OCI-LY3 (cell line): Measurements from ENCODE around the gene AKAP7.
"Not testable (repeated sequence)": the region's sequence is repeated elsewhere in the genome, so short reads cannot be mapped to it uniquely, and the experiment has no call there.

Experiments
- H2AFZ ChIP-seq: fragments of 200-600, 300-600 bp; shearing (Covaris generic); 2 replicates; pipeline ENCODE4 v1.6.0; 2014; ENCODE audit warnings: antibody characterized with exemption, low read depth, low read length
- H3K27ac ChIP-seq: fragments of 200-600, 300-600 bp; sonication (generic); 2 replicates; pipeline ENCODE4 v1.5.1; 2014; ENCODE audit warnings: mild to moderate bottlenecking, low read length, moderate library complexity, mixed read lengths
- H3K27me3 ChIP-seq: fragments of 200-600, 300-600 bp; sonication (generic); 2 replicates; pipeline ENCODE4 v1.6.1; 2014; ENCODE audit warnings: low read depth, low read length, mixed read lengths
- H3K36me3 ChIP-seq: fragments of 200-600, 300-600 bp; sonication (generic); replicated peaks from 2 replicates; pipeline ENCODE3; 2014; ENCODE audit warnings: low read depth, low read length, mixed read lengths
- H3K4me1 ChIP-seq: fragments of 300-600, 200-600 bp; sonication (generic); 2 replicates; pipeline ENCODE4 v1.6.1; 2014; ENCODE audit warnings: low read length, mixed read lengths
- H3K4me2 ChIP-seq: fragments of 200-600, 300-600 bp; sonication (generic); 2 replicates; pipeline ENCODE4 v1.6.1; 2014; ENCODE audit warnings: low read length, mixed read lengths
- H3K4me3 ChIP-seq: fragments of 300-600, 200-600 bp; sonication (generic); 2 replicates; pipeline ENCODE4 v1.5.1; 2014; ENCODE audit warnings: antibody characterized with exemption, mild to moderate bottlenecking, low read length, moderate library complexity
- H3K79me2 ChIP-seq: fragments of 300-600, 200-600 bp; shearing (Covaris generic); 2 replicates; pipeline ENCODE4 v1.6.1; 2014; ENCODE audit warnings: mild to moderate bottlenecking, low read length, mixed read lengths
- H3K9ac ChIP-seq: fragments of 300-600, 200-600 bp; shearing (Covaris generic); 2 replicates; pipeline ENCODE4 v1.6.0; 2014; ENCODE audit warnings: mild to moderate bottlenecking, low read length, moderate library complexity
- H3K9me3 ChIP-seq: fragments of 200-600, 300-600 bp; shearing (Covaris generic); 2 replicates; pipeline ENCODE4 v1.6.1; 2014; ENCODE audit warnings: low read length, mixed read lengths; ENCODE audit not compliant: insufficient read depth
- H4K20me1 ChIP-seq: fragments of 200-600, 300-600 bp; sonication (generic); 2 replicates; pipeline ENCODE4 v1.6.1; 2016; ENCODE audit warnings: low read length, mixed read lengths; ENCODE audit not compliant: insufficient read depth
- CTCF ChIP-seq: fragments of 200-600, 300-600 bp; sonication (generic); IDR thresholded peaks from 2 replicates; pipeline ENCODE4 v1.5.1; 2014; ENCODE audit warnings: antibody characterized with exemption, low read length, low read depth
- EZH2phosphoT487 ChIP-seq: fragments of 200-600 bp; shearing (Covaris generic); IDR thresholded peaks from 2 replicates; pipeline ENCODE4 v1.6.1; 2018; ENCODE audit warnings: antibody characterized with exemption, mixed run types, low read depth

AKAP7 gene

GRCh38 chr6:131258816-131259476 lies 123.7 kb downstream of the AKAP7 start:
- Histone ChIP-seq H2AFZ (no peak overlapping the region), H3K4me2 (no peak overlapping the region), H3K27ac (no peak overlapping the region), H3K27me3 (no peaks in the 10 kb centered on the region), H3K4me3 (no peak overlapping the region), H3K9me3 (no peaks in the 10 kb centered on the region), H3K79me2 (no peaks in the 10 kb centered on the region), H4K20me1 (no peaks in the 10 kb centered on the region), H3K36me3 (no peaks in the 10 kb centered on the region), H3K9ac (no peak overlapping the region), H3K4me1 (no peaks in the 10 kb centered on the region)
- no peak for TF ChIP-seq CTCF
- TF ChIP-seq EZH2phosphoT487 = no peak

GRCh38 chr6:131260960-131261359 lies 125.7 kb downstream of the AKAP7 start:
- not testable (repeated sequence) for H3K4me1 ChIP-seq, H2AFZ ChIP-seq, H4K20me1 ChIP-seq, H3K4me2 ChIP-seq, H3K9me3 ChIP-seq, H3K36me3 ChIP-seq, H3K27me3 ChIP-seq, H3K4me3 ChIP-seq, H3K79me2 ChIP-seq, H3K27ac ChIP-seq, H3K9ac ChIP-seq

DNA sequence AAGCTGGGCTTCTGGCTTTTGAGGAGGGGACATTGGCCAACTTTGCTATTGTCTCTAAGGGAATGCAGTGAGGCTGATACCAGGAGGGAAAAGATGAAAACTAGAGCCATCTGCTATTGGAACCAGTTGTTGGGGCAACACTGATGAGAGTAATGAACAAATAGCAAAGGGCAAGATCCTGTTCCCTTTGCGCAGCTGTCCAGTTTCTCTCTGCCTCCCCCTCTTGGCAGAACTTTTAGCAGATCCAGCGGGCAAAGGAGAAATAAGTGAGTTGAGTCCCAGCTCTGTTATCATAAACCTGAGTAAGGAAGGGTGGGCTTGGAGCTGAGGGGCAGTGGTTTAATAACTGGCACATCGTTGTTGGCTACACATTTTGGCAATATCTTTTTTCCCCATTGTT lies 126.8 kb downstream of the AKAP7 start:
- Histone ChIP-seq H3K9me3 (no peaks in the 10 kb centered on the region), H3K36me3 (no peaks in the 10 kb centered on the region), H4K20me1 (no peaks in the 10 kb centered on the region), H3K4me3 (no peak overlapping the region), H3K9ac (no peak overlapping the region), H3K4me2 (no peak overlapping the region), H3K4me1 (no peaks in the 10 kb centered on the region), H3K27me3 (no peaks in the 10 kb centered on the region), H2AFZ (no peak overlapping the region), H3K27ac (no peak overlapping the region), H3K79me2 (no peaks in the 10 kb centered on the region)
- TF ChIP-seq EZH2phosphoT487 (no peak), CTCF (no peak)

- Histone ChIP-seq H3K9ac (no peak overlapping the region), H2AFZ (no peak overlapping the region), H3K4me3 (no peak overlapping the region), H3K36me3 (no peaks in the 10 kb centered on the region), H3K27ac (no peak overlapping the region), H3K9me3 (no peaks in the 10 kb centered on the region), H3K4me2 (no peak overlapping the region), H3K79me2 (no peaks in the 10 kb centered on the region), H4K20me1 (no peaks in the 10 kb centered on the region), H3K4me1 (no peaks in the 10 kb centered on the region), H3K27me3 (no peaks in the 10 kb centered on the region)
- TF ChIP-seq EZH2phosphoT487 (no peak), CTCF (no peak)
Observed at GRCh38 chr6:131265939-131266338, 130.7 kb downstream of the AKAP7 start.

DNA sequence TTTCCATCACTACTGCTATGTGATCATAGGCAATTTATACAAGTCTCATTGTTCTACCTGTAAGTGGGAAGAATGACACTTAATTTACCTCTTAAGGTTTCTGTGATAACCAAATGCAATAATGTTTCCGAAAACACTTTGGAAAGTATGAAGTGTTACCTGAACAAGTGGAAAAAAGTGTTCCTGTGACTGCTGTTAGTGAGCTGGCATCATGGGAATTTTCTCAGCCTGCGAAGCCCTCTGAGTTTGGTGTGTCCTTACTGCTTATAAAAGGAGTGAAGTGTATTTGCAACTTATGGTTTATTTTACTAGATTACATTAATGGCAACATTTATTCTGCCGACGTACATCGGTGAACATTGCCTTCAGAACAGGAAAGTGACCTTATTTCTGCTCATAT lies 133.0 kb downstream of the AKAP7 start:
- no peak overlapping the region for H3K4me2 ChIP-seq
- H2AFZ ChIP-seq = no peak overlapping the region
- no peak overlapping the region for H3K9ac ChIP-seq
- H3K27ac ChIP-seq = no peak overlapping the region
- no peak overlapping the region for H3K4me3 ChIP-seq
- no peaks in the 10 kb centered on the region for H3K79me2 ChIP-seq
- no peaks in the 10 kb centered on the region for H3K9me3 ChIP-seq
- H4K20me1 ChIP-seq = no peaks in the 10 kb centered on the region
- H3K27me3 ChIP-seq = no peaks in the 10 kb centered on the region
- no peaks in the 10 kb centered on the region for H3K36me3 ChIP-seq
- no peak for TF ChIP-seq CTCF
- TF ChIP-seq EZH2phosphoT487 = no peak
- H3K4me1 ChIP-seq = no peaks in the 10 kb centered on the region
